ENCODE results near the gene ZNF727.
"Not testable (repeated sequence)": the region's sequence is repeated elsewhere in the genome, so short reads cannot be mapped to it uniquely, and the experiment has no call there.

Gene ZNF727

GRCh38 chr7:64045301-64046040 is at the start of gene ZNF727:
Gene ZNF727 (plus strand): TSS chr7:64045434. CDS start chr7:64045622, 188 bp downstream.
- Histone ChIP-seq H3K9me2 (replicated peaks; ENCODE audit: low read depth, low read length) (no peaks in the 10 kb centered on the region), H3K9me3 (ENCODE audit: insufficient read depth, low read depth, low read length) (peaks cover 10% of the 10 kb centered on the region; the same call in 1 of the 2 replicates), H3K4me2 (ENCODE audit: low read depth, low read length, poor library complexity, severe bottlenecking) (no peak within 1 kb of the TSS), H4K20me1 (ENCODE audit: insufficient read depth, low read length, poor library complexity, severe bottlenecking) (no peaks in the 10 kb centered on the region), H3K4me1 (ENCODE audit: insufficient read depth, low read length, poor library complexity, severe bottlenecking) (no peaks in the 10 kb centered on the region), H3K4me3 (ENCODE audit: low read length, poor library complexity, severe bottlenecking) (no peak within 1 kb of the TSS), H3K27me3 (ENCODE audit: insufficient read depth, low read length, poor library complexity, severe bottlenecking) (no peaks in the 10 kb centered on the region), H3K79me2 (ENCODE audit: insufficient read depth, low read length) (no peaks in the 10 kb centered on the region), H3K36me3 (ENCODE audit: insufficient read depth, low read length) (no peaks in the 10 kb centered on the region), H3K9ac (ENCODE audit: low read depth, low read length, poor library complexity, severe bottlenecking) (no peak within 1 kb of the TSS), H2AFZ (ENCODE audit: low read length) (no peak within 1 kb of the TSS), H3F3A (ENCODE audit: low read depth) (no peaks in the 10 kb centered on the region)
- TF ChIP-seq, protein P1, sequence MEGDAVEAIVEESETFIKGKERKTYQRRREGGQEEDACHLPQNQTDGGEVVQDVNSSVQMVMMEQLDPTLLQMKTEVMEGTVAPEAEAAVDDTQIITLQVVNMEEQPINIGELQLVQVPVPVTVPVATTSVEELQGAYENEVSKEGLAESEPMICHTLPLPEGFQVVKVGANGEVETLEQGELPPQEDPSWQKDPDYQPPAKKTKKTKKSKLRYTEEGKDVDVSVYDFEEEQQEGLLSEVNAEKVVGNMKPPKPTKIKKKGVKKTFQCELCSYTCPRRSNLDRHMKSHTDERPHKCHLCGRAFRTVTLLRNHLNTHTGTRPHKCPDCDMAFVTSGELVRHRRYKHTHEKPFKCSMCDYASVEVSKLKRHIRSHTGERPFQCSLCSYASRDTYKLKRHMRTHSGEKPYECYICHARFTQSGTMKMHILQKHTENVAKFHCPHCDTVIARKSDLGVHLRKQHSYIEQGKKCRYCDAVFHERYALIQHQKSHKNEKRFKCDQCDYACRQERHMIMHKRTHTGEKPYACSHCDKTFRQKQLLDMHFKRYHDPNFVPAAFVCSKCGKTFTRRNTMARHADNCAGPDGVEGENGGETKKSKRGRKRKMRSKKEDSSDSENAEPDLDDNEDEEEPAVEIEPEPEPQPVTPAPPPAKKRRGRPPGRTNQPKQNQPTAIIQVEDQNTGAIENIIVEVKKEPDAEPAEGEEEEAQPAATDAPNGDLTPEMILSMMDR (conservative IDR thresholded peaks at IDR 0.05; ENCODE audit: low read length), result no peak
- no peak for TF ChIP-seq EZH2phosphoT487 (IDR thresholded peaks at IDR 0.05; ENCODE audit: borderline replicate concordance)

DNA sequence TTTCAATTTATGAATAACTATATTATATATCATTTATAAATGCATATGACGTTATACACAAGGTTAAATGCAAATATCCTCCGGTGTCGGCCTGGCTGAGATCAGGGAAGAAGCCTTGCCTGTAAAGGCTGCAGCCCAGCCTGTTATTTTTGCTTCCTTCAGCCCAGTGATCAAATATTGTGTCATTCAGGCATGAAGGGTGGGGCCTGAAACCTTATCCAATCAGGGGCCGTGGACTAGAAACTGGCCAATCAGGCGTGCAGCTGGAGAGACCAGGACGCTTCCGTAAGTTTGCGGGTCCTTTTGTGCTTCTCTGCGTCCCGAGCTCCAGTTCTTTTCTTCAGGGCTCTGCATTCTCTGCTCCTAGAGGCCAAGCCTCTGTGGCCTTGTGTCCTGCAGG is 46.7 kb upstream of the ZNF727 start, which contains the start of gene ZNF722:
Gene ZNF722, plus strand, starts transcription at position 301 of the 400 bp plus-strand sequence. CDS start 113 bp downstream, outside the sequence.
- H3K36me3 ChIP-seq (ENCODE audit: insufficient read depth, low read length), result no peaks in the 10 kb centered on the region
- no peak within 1 kb of the TSS for H3K4me3 ChIP-seq (ENCODE audit: low read length, poor library complexity, severe bottlenecking)
- no peaks in the 10 kb centered on the region for H3K9me2 ChIP-seq (replicated peaks; ENCODE audit: low read depth, low read length)
- H3K4me2 ChIP-seq (ENCODE audit: low read depth, low read length, poor library complexity, severe bottlenecking), result no peak within 1 kb of the TSS
- H3K4me1 ChIP-seq (ENCODE audit: insufficient read depth, low read length, poor library complexity, severe bottlenecking), result no peaks in the 10 kb centered on the region
- no peak within 1 kb of the TSS for H2AFZ ChIP-seq (ENCODE audit: low read length)
- no peak within 1 kb of the TSS for H3K9ac ChIP-seq (ENCODE audit: low read depth, low read length, poor library complexity, severe bottlenecking)
- H3K79me2 ChIP-seq (ENCODE audit: insufficient read depth, low read length), result no peaks in the 10 kb centered on the region
- H3K27me3 ChIP-seq (ENCODE audit: insufficient read depth, low read length, poor library complexity, severe bottlenecking), result no peaks in the 10 kb centered on the region
- TF ChIP-seq EZH2phosphoT487 (IDR thresholded peaks at IDR 0.05; ENCODE audit: borderline replicate concordance), result no peak
- TF ChIP-seq, protein P1 (conservative IDR thresholded peaks at IDR 0.05; ENCODE audit: low read length), result no peak
- no peaks in the 10 kb centered on the region; the same call in 1 of the 2 replicates for H3K9me3 ChIP-seq (ENCODE audit: insufficient read depth, low read depth, low read length)
- no peaks in the 10 kb centered on the region for H4K20me1 ChIP-seq (ENCODE audit: insufficient read depth, low read length, poor library complexity, severe bottlenecking)
- no peaks in the 10 kb centered on the region for H3F3A ChIP-seq (ENCODE audit: low read depth)

DNA sequence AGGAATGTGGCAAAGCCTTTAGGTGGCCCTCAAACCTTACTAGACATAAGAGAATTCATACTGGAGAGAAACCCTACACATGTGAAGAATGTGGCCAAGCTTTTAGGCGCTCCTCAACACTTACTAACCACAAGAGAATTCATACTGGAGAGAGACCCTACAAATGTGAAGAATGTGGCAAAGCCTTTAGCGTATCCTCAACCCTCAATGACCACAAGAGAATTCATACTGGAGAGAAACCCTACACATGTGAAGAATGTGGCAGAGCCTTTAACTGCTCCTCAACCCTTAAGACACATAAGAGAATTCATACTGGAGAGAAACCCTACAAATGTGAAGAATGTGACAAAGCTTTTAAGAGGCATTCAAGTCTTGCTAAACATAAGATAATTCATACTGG is 29.7 kb upstream of the ZNF727 start:
- H3K9me2 ChIP-seq (replicated peaks; ENCODE audit: low read depth, low read length); H3K36me3 ChIP-seq (ENCODE audit: insufficient read depth, low read length); H3K4me2 ChIP-seq (ENCODE audit: low read depth, low read length, poor library complexity, severe bottlenecking); H3K9ac ChIP-seq (ENCODE audit: low read depth, low read length, poor library complexity, severe bottlenecking); H4K20me1 ChIP-seq (ENCODE audit: insufficient read depth, low read length, poor library complexity, severe bottlenecking); H3K27me3 ChIP-seq (ENCODE audit: insufficient read depth, low read length, poor library complexity, severe bottlenecking); H3K79me2 ChIP-seq (ENCODE audit: insufficient read depth, low read length); H3F3A ChIP-seq (ENCODE audit: low read depth); H3K4me1 ChIP-seq (ENCODE audit: insufficient read depth, low read length, poor library complexity, severe bottlenecking); H3K9me3 ChIP-seq (ENCODE audit: insufficient read depth, low read depth, low read length); H2AFZ ChIP-seq (ENCODE audit: low read length); H3K4me3 ChIP-seq (ENCODE audit: low read length, poor library complexity, severe bottlenecking): not testable (repeated sequence)

DNA sequence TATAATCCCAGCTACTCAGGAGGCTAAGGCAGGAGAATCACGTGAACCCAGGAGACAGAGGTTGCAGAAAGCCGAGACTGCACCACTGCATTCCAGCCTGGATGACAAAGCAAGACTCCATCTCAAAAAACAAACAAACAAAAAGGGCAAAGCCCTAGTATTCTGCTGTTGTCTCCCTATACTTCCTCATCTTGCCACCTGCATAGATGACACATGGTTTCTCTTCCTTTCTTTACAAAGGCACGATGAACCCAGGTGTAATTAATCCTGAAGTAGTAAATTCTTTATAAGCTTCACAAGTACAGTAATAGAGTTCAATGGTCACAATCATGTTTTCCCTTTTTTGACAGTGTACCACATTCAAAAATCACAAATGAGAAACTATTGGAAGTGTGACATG is 9.8 kb upstream of the ZNF727 start:
- no peaks in the 10 kb centered on the region for H3K79me2 ChIP-seq (ENCODE audit: insufficient read depth, low read length)

More for the DNA sequence above, 9.8 kb upstream of the ZNF727 start:
- Histone ChIP-seq H3K4me2 (ENCODE audit: low read depth, low read length, poor library complexity, severe bottlenecking) (no peak overlapping the region), H2AFZ (ENCODE audit: low read length) (no peak overlapping the region), H3K4me1 (ENCODE audit: insufficient read depth, low read length, poor library complexity, severe bottlenecking) (no peaks in the 10 kb centered on the region), H3K4me3 (ENCODE audit: low read length, poor library complexity, severe bottlenecking) (no peak overlapping the region), H3K9ac (ENCODE audit: low read depth, low read length, poor library complexity, severe bottlenecking) (no peak overlapping the region), H3K9me2 (replicated peaks; ENCODE audit: low read depth, low read length) (no peaks in the 10 kb centered on the region), H3K27me3 (ENCODE audit: insufficient read depth, low read length, poor library complexity, severe bottlenecking) (no peaks in the 10 kb centered on the region), H3K9me3 (ENCODE audit: insufficient read depth, low read depth, low read length) (peaks cover 4% of the 10 kb centered on the region; the same call in 1 of the 2 replicates), H3K36me3 (ENCODE audit: insufficient read depth, low read length) (no peaks in the 10 kb centered on the region), H4K20me1 (ENCODE audit: insufficient read depth, low read length, poor library complexity, severe bottlenecking) (no peaks in the 10 kb centered on the region), H3F3A (ENCODE audit: low read depth) (no peaks in the 10 kb centered on the region)
- no peak for TF ChIP-seq EZH2phosphoT487 (IDR thresholded peaks at IDR 0.05; ENCODE audit: borderline replicate concordance)
- TF ChIP-seq, protein P1 (conservative IDR thresholded peaks at IDR 0.05; ENCODE audit: low read length), result no peak

Data from Loucy (cell line).